Activated CD8-positive, alpha-beta T cell treated with anti-CD3 and anti-CD28 coated beads for 36 hours (primary cell): Measurements from ENCODE around the gene PFKFB1. TPM values are rescaled to one million over a fixed set of nuclear protein-coding genes. Genes with fewer than 3 reads are reported as not detected.

Experiments
- ATAC-seq: fragments of 200-7000 bp; cut with Tn5 transposase; one replicate; pipeline ENCODE4 v1.10.0; 2021; ENCODE audit warnings: mild to moderate bottlenecking, moderate library complexity
- CTCF ChIA-PET: fragments of 350-600 bp; sonication (Branson Sonifier 250); formaldehyde crosslinking; loops from one replicate; lab custom pipeline; 2021; ENCODE audit warnings: antibody characterized with exemption; lab: Charles Lee
- POLR2A ChIA-PET: fragments of 350-600 bp; sonication (Branson Sonifier 250); formaldehyde crosslinking; loops from one replicate; lab custom pipeline; 2021; ENCODE audit warnings: antibody characterized with exemption; lab: Charles Lee
- DNase-seq: peaks from one replicate; pipeline ENCODE4 v3.0.0-alpha.2; 2020
- H3K27ac Mint-ChIP-seq: one replicate; pipeline ENCODE4 v1.8.0; 2021; ENCODE audit warnings: mild to moderate bottlenecking, mixed read lengths
- H3K27me3 Mint-ChIP-seq: one replicate; pipeline ENCODE4 v1.8.0; 2021; ENCODE audit warnings: mixed read lengths
- H3K36me3 Mint-ChIP-seq: one replicate; pipeline ENCODE4 v1.8.0; 2021; ENCODE audit warnings: low read depth, mixed read lengths
- H3K4me1 Mint-ChIP-seq: one replicate; pipeline ENCODE4 v1.8.0; 2021; ENCODE audit warnings: low read depth, mixed read lengths
- H3K4me3 Mint-ChIP-seq: one replicate; pipeline ENCODE4 v1.8.0; 2021; ENCODE audit warnings: mild to moderate bottlenecking, moderate library complexity, mixed read lengths
- H3K9me3 Mint-ChIP-seq: one replicate; pipeline ENCODE4 v1.8.0; 2021; ENCODE audit warnings: mixed read lengths
- CTCF ChIP-seq: fragments of 200-600 bp; IDR thresholded peaks from one replicate; pipeline ENCODE4 v1.8.0; 2022; ENCODE audit warnings: antibody characterized with exemption, mild to moderate bottlenecking
- intact Hi-C: fragments of 100-400 bp; cut with micrococcal nuclease; formaldehyde crosslinking; loops from one replicate; pipeline ENCODE4 v1.10.0; 2022
- total RNA-seq, 2 experiments: library from RNA; stranded (reverse); gene quantifications; one replicate each; pipeline ENCODE4 v1.2.3, GENCODE V29; 2021

Gene PFKFB1
- total RNA-seq, 2 experiments from 2014 or later: 0.60 to 0.92 TPM

GRCh38 chrX:54961750-54962149, 32.2 kb downstream of the PFKFB1 start:
- no peak for DNase-seq
- CTCF ChIA-PET: no interaction called here
- TF ChIP-seq CTCF: no peak
- Mint-ChIP-seq H3K27ac (no peak overlapping the region), H3K4me3 (no peak overlapping the region), H3K9me3 (no peaks in the 10 kb centered on the region), H3K36me3 (no peaks in the 10 kb centered on the region), H3K4me1 (peaks cover 19% of the 10 kb centered on the region), H3K27me3 (no peaks in the 10 kb centered on the region)
- POLR2A ChIA-PET: no interaction called here
- intact Hi-C loops: no loop called here
- ATAC-seq: no peak

GRCh38 chrX:54950730-54951375, 43.1 kb downstream of the PFKFB1 start:
- intact Hi-C loops: no loop called here
- POLR2A ChIA-PET: no interaction called here
- Mint-ChIP-seq H3K4me3 (no peak overlapping the region), H3K9me3 (no peaks in the 10 kb centered on the region), H3K36me3 (no peaks in the 10 kb centered on the region), H3K27me3 (no peaks in the 10 kb centered on the region), H3K27ac (no peak overlapping the region), H3K4me1 (no peaks in the 10 kb centered on the region)
- no peak for TF ChIP-seq CTCF
- CTCF ChIA-PET: no interaction called here
- ATAC-seq (no peak), DNase-seq (no peak)

- Mint-ChIP-seq H3K27me3 (no peaks in the 10 kb centered on the region), H3K4me3 (no peak overlapping the region), H3K27ac (no peak overlapping the region), H3K4me1 (no peaks in the 10 kb centered on the region), H3K9me3 (no peaks in the 10 kb centered on the region), H3K36me3 (no peaks in the 10 kb centered on the region)
- ChIA-PET POLR2A (no interaction called here), CTCF (no interaction called here)
- ATAC-seq: no peak
- TF ChIP-seq CTCF: no peak
- DNase-seq: no peak
- intact Hi-C loops: no loop called here
Observed at GRCh38 chrX:54945224-54945623, 48.8 kb downstream of the PFKFB1 start.

GRCh38 chrX:54944816-54945215, 49.2 kb downstream of the PFKFB1 start:
- CTCF ChIA-PET: no interaction called here
- Mint-ChIP-seq H3K4me1 (no peaks in the 10 kb centered on the region), H3K27me3 (no peaks in the 10 kb centered on the region), H3K27ac (no peak overlapping the region), H3K4me3 (no peak overlapping the region), H3K36me3 (no peaks in the 10 kb centered on the region), H3K9me3 (no peaks in the 10 kb centered on the region)
- TF ChIP-seq CTCF: no peak
- intact Hi-C loops: no loop called here
- POLR2A ChIA-PET: no interaction called here
- ATAC-seq (no peak), DNase-seq (no peak)

GRCh38 chrX:54937416-54937815, 56.6 kb downstream of the PFKFB1 start:
- H3K27ac Mint-ChIP-seq: no peak overlapping the region
- CTCF ChIA-PET: no interaction called here
- intact Hi-C loops: no loop called here

More at GRCh38 chrX:54937416-54937815, 56.6 kb downstream of the PFKFB1 start:
- no peaks in the 10 kb centered on the region for H3K27me3 Mint-ChIP-seq
- DNase-seq: no peak
- H3K4me3 Mint-ChIP-seq: no peak overlapping the region
- no peaks in the 10 kb centered on the region for H3K4me1 Mint-ChIP-seq
- H3K36me3 Mint-ChIP-seq: no peaks in the 10 kb centered on the region
- TF ChIP-seq CTCF: no peak
- ATAC-seq: no peak
- POLR2A ChIA-PET: no interaction called here
- no peaks in the 10 kb centered on the region for H3K9me3 Mint-ChIP-seq
